GM19324 (cell line): ENCODE data around the gene KRTAP19-7.

Experiments used
- ATAC-seq: cut with Tn5 transposase; IDR thresholded peaks from one replicate; pipeline ENCODE4 v1.9.1; 2021; ENCODE audit warnings: mild to moderate bottlenecking, moderate library complexity; ENCODE audit not compliant: unreplicated experiment, low FRiP score

KRTAP19-7 gene

DNA sequence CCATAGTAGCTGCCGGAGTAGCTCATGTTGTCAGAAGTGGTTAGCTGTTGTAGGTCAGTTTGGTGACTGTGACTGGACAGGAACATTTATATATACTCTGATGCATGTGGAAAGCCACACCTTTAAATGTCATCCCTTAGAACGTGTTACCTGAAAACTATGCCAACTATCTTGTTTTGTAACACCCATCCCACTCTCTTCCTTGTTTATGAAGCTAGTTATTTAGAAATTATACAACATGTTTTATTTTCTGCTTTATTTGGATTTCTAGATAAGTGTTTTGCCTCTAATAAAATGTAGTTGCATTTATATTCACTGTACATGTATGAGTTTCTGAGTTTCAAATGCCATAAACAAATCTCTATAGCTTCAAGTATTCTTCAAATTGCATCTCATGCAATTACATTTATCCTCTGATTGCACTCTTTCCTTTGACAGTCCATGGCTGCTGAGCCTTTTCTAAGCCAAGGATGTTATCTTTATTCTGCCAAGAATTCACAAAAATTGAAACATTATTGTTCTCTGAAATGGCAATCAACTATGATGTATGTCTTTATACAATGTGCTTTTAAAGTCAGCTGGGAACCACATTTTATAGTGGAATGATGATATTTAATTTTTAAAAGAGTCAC lies at the start of gene KRTAP19-7:
Gene KRTAP19-7 (minus strand): TSS at position 51 of the 632 bp plus-strand sequence. CDS start 25 bp downstream, at position 26.
- ATAC-seq, result no peak

GRCh38 chr21:30605968-30606367 lies 44.9 kb upstream of the KRTAP19-7 start:
- ATAC-seq, result no peak

GRCh38 chr21:30600787-30601186 lies 39.7 kb upstream of the KRTAP19-7 start, which contains the start of gene KRTAP22-1:
Gene KRTAP22-1 (plus strand): TSS chr21:30601087.
- no peak for ATAC-seq

GRCh38 chr21:30598802-30599201 lies 37.7 kb upstream of the KRTAP19-7 start, which contains the start of gene KRTAP6-2:
Gene KRTAP6-2 (minus strand): TSS chr21:30598902. CDS start chr21:30598874, 28 bp downstream.
- ATAC-seq, result no peak

DNA sequence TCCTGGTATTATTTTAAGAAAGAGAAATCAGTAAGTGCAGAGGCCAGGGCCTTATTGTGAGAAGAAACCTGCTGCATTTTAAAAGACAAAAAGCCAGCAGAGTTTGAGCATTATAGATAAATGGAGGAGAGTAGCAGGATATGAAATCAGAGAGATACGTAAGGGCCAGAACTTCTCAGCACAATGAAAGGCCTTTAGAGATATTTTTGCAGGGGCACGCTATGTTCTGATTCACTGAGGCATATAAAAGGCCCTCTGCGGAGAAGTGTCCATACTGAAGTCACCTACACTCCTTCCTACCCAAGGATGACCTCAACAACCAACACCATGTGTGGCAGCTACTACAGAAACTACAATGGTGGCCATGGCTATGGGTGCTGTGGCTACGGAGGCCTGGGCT lies 31.0 kb upstream of the KRTAP19-7 start, which contains the start of gene KRTAP6-3:
Gene KRTAP6-3 (plus strand): TSS at position 301 of the 400 bp plus-strand sequence. CDS start 6 bp downstream, at position 307.
- ATAC-seq, result no peak

DNA sequence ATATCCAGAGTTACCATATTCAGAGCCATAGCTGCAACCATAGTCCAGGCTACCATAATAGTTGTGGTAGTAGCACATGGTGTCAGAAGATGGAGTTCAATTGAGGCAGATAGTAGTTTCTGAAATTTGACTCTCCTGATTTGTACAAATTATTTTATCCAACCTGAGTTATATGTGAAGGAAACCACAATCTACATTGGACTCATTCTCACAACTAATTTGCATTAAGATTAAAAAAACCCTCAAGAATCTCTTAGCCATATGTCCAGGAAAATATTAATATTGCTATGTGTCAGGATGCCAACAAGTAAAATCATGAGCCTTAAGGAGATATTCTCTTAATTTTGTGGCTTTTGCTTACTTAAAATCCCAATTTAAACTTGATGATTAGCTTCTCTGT lies 29.2 kb upstream of the KRTAP19-7 start, which contains the start of gene KRTAP22-2:
Gene KRTAP22-2 (minus strand): TSS at position 101 of the 400 bp plus-strand sequence.
- no peak for ATAC-seq

GRCh38 chr21:30582870-30583269 lies 21.8 kb upstream of the KRTAP19-7 start:
- no peak for ATAC-seq

GRCh38 chr21:30580132-30580531 lies 19.0 kb upstream of the KRTAP19-7 start:
- no peak for ATAC-seq

DNA sequence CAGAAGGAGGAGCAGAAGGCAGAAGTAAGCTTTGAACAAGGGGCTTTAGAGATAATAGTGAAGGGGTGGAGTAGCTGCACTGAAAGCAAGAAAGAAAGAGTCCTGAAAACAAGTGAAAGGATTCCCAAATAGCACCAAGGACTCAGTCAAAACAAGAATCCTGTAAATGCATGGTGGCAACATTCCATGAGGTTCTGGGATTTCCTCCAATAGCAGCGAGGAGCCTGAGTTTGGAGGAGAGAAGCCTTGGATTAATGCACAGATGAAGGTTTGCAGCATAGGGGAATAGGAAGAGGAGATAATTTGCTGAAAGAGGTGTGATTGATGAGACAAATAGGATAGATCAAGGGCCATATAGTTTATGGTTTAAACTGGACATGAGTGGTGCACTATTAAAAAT lies 18.2 kb upstream of the KRTAP19-7 start:
- no peak for ATAC-seq

- no peak for ATAC-seq
Observed at GRCh38 chr21:30577766-30578165, 16.7 kb upstream of the KRTAP19-7 start.

DNA sequence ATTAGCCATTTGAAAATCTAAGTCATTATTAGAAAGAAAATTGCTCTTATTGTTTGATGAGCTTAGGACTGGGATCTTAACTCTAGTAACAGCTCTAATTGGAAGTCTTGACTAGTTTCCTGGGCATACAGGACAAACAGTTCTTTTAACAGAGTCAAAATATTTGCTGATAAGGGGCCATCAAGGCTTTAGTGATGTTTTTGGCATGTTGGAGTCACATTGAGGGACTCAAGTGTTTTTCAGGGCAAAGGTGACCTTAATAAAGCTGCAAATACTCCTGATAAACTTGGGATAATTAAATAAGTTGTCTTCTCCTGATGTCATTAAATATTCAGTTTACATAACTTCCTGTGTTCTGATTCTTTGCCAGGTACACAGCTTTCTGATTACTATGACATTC lies 6.5 kb upstream of the KRTAP19-7 start:
- no peak for ATAC-seq

DNA sequence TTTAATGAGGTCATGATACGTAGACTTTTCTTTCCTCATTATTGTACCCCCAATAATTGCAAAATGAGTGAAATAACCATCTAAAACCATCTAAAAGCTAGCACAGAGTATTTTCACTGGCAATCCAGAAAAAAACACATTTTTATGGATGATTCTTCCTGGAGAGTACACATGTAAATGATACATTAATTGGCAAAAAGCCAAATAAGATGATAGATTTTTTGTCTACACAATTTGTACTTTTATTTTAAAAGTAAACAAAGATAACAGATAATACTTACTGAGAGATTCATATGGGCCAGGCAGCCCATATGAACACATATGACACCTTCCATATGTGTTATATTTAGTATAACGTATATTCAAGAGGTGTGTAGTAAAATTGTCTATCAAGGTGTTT lies 2.5 kb upstream of the KRTAP19-7 start:
- no peak for ATAC-seq

- no peak for ATAC-seq
Observed at GRCh38 chr21:30563072-30563471, 2.0 kb upstream of the KRTAP19-7 start.

DNA sequence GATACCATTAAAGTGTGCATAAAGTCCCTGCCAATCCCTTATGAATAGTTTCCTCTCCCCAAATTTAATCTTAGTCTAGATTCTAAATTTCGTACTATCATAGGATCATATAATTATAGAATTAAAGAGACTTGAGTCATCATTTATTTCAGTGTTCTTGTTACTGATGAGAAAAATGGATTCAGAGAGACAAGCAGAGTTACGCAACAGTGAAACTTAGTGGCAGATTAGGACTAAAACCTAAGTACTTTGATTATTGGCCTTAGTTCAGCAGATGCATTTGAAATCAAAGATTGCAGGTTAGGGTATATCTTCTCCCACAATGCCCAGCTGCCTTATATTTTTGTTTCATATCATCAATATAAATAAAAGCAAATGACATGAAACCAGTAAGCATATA lies 843 bp upstream of the KRTAP19-7 start:
- no peak for ATAC-seq

DNA sequence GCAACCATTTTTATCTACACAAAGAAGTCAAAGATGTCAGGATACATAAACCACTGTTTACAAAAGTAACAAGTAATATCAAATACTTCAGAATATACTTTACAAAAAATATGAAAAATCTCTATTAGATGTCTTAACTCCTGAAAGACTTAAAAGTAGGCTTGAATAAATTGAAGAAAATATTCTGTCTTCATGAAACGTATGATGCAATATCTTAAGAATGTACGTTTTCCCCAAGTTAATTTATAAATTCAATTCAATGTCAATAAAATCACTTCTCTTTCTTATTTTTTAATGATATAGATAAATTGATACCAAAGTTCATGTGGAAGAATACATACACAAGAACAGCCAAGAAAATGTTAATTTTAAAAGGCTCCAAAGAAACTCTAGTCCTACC lies 6.0 kb downstream of the KRTAP19-7 start:
- ATAC-seq, result no peak

GRCh38 chr21:30552782-30553181 lies 8.3 kb downstream of the KRTAP19-7 start:
- ATAC-seq, result no peak

DNA sequence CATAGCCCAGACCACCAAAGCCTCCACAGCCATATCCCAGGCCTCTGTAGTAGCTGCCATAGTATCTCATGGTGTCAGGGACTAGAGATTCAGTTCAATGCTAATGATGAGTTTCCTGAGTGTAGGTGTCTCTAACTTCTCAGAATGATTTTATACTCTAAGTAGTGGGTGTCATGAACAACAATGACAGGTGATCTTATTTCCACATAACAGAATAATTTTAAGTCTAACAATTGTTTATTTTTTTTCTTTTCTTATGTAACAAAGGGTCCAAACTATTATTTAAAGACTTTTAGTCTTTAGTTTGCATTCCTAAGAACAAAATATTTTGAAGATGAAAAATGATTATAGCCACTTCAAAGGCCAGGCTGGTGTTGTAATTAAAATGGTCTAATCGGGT lies 19.4 kb downstream of the KRTAP19-7 start, which contains the start of gene KRTAP19-6:
Gene KRTAP19-6 (minus strand): TSS at position 101 of the 400 bp plus-strand sequence. CDS start 31 bp downstream, at position 70.
- no peak for ATAC-seq

- no peak for ATAC-seq
Observed at GRCh38 chr21:30518876-30519275, 42.2 kb downstream of the KRTAP19-7 start.

- no peak for ATAC-seq
Observed at GRCh38 chr21:30515681-30516080, 45.4 kb downstream of the KRTAP19-7 start.
